ENCODE data around the gene LRP5.
"Not testable (repeated sequence)": the region's sequence is repeated elsewhere in the genome, so short reads cannot be mapped to it uniquely, and the experiment has no call there.

The LRP5 gene

DNA sequence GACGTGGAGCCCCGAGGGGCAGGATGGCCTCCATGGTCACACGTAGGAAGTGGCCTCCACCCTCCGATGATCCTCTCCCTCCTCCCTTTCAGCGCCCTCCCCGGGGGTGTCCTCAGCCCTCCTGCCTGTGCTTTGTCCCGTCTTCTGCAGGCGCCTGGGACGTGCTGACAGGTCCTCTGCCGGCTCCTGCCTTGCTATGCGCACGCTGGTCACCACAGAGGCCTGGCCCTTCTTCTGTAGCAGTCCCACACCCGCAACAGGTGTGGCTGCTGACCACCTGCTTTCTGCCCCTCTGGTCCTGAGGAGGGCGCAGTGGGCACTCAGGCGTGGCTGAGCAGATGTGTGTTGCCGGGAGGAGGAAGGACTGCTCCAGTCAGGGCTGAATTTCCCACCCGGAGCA, 120.5 kb downstream of the LRP5 start:
- Histone ChIP-seq H3K4me2 (ENCODE audit: low read depth, low read length, poor library complexity, severe bottlenecking) (no peak overlapping the region), H3F3A (ENCODE audit: insufficient read depth) (no peaks in the 10 kb centered on the region), H3K4me3 (ENCODE audit: insufficient read depth, low read length, poor library complexity, severe bottlenecking) (no peak overlapping the region), H4K20me1 (ENCODE audit: low read depth, low read length) (no peaks in the 10 kb centered on the region), H3K9ac (ENCODE audit: low read length) (no peak overlapping the region), H3K27me3 (ENCODE audit: low read length) (no peaks in the 10 kb centered on the region), H3K79me2 (ENCODE audit: insufficient read depth, low read length) (no peaks in the 10 kb centered on the region), H3K27ac (ENCODE audit: low read depth, low read length) (no peak overlapping the region), H3K9me2 (replicated peaks; ENCODE audit: insufficient read depth, low read length) (no peaks in the 10 kb centered on the region), H3K9me3 (ENCODE audit: insufficient read depth, low read length) (peaks cover 7% of the 10 kb centered on the region; the same call in 1 of the 2 replicates), H2AFZ (ENCODE audit: low read depth, low read length, severe bottlenecking) (no peak overlapping the region), H3K36me3 (ENCODE audit: low read length) (no peaks in the 10 kb centered on the region)
- TF ChIP-seq, protein P1, sequence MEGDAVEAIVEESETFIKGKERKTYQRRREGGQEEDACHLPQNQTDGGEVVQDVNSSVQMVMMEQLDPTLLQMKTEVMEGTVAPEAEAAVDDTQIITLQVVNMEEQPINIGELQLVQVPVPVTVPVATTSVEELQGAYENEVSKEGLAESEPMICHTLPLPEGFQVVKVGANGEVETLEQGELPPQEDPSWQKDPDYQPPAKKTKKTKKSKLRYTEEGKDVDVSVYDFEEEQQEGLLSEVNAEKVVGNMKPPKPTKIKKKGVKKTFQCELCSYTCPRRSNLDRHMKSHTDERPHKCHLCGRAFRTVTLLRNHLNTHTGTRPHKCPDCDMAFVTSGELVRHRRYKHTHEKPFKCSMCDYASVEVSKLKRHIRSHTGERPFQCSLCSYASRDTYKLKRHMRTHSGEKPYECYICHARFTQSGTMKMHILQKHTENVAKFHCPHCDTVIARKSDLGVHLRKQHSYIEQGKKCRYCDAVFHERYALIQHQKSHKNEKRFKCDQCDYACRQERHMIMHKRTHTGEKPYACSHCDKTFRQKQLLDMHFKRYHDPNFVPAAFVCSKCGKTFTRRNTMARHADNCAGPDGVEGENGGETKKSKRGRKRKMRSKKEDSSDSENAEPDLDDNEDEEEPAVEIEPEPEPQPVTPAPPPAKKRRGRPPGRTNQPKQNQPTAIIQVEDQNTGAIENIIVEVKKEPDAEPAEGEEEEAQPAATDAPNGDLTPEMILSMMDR (IDR thresholded peaks at IDR 0.05; ENCODE audit: insufficient read depth, low read length, poor library complexity, severe bottlenecking), result no peak
- no peak for TF ChIP-seq EZH2phosphoT487 (conservative IDR thresholded peaks at IDR 0.05; ENCODE audit: low read length)

DNA sequence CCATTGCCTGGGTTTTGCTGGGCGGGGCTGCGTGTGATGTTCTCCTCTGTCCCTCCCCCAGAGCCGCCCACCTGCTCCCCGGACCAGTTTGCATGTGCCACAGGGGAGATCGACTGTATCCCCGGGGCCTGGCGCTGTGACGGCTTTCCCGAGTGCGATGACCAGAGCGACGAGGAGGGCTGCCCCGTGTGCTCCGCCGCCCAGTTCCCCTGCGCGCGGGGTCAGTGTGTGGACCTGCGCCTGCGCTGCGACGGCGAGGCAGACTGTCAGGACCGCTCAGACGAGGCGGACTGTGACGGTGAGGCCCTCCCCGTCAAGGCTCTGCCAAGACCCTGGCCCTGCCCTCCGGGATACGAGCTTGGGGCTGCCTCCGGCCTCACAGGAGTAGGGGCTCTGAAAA, 121.2 kb downstream of the LRP5 start:
- H3F3A ChIP-seq (ENCODE audit: insufficient read depth), result no peaks in the 10 kb centered on the region
- no peak overlapping the region for H2AFZ ChIP-seq (ENCODE audit: low read depth, low read length, severe bottlenecking)
- H3K4me2 ChIP-seq (ENCODE audit: low read depth, low read length, poor library complexity, severe bottlenecking), result no peak overlapping the region
- H4K20me1 ChIP-seq (ENCODE audit: low read depth, low read length), result no peaks in the 10 kb centered on the region
- no peaks in the 10 kb centered on the region for H3K9me2 ChIP-seq (replicated peaks; ENCODE audit: insufficient read depth, low read length)
- no peak overlapping the region for H3K9ac ChIP-seq (ENCODE audit: low read length)
- H3K4me3 ChIP-seq (ENCODE audit: insufficient read depth, low read length, poor library complexity, severe bottlenecking), result no peak overlapping the region
- H3K9me3 ChIP-seq (ENCODE audit: insufficient read depth, low read length), result peaks cover 7% of the 10 kb centered on the region; the same call in 1 of the 2 replicates
- H3K27ac ChIP-seq (ENCODE audit: low read depth, low read length), result no peak overlapping the region
- no peaks in the 10 kb centered on the region for H3K27me3 ChIP-seq (ENCODE audit: low read length)
- no peak for TF ChIP-seq EZH2phosphoT487 (conservative IDR thresholded peaks at IDR 0.05; ENCODE audit: low read length)
- TF ChIP-seq, protein P1 (IDR thresholded peaks at IDR 0.05; ENCODE audit: insufficient read depth, low read length, poor library complexity, severe bottlenecking), result no peak
- no peaks in the 10 kb centered on the region for H3K79me2 ChIP-seq (ENCODE audit: insufficient read depth, low read length)
- H3K36me3 ChIP-seq (ENCODE audit: low read length), result no peaks in the 10 kb centered on the region

DNA sequence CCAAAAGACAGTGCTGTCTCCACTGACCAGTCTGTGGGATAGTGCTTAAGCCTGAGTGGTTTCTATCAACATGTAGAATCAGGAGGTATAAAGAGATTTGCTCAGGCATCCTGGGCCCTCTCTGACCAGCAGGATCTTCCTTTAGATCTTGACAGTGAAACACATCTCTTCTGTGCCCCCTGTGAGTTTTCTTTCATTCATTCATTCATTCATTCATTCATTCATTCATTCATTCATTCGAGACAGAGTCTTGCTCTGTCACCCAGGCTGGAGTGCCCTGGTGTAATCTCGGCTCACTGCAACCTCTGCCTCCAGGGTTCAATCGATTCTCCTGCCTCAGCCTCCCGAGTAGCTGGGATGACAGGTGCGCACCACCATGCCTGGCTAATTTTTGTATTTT, 121.8 kb downstream of the LRP5 start:
- H3F3A ChIP-seq (ENCODE audit: insufficient read depth); H4K20me1 ChIP-seq (ENCODE audit: low read depth, low read length); H3K9me3 ChIP-seq (ENCODE audit: insufficient read depth, low read length); H3K27ac ChIP-seq (ENCODE audit: low read depth, low read length); H3K79me2 ChIP-seq (ENCODE audit: insufficient read depth, low read length); H3K27me3 ChIP-seq (ENCODE audit: low read length); H2AFZ ChIP-seq (ENCODE audit: low read depth, low read length, severe bottlenecking); H3K4me2 ChIP-seq (ENCODE audit: low read depth, low read length, poor library complexity, severe bottlenecking); H3K4me3 ChIP-seq (ENCODE audit: insufficient read depth, low read length, poor library complexity, severe bottlenecking); H3K9me2 ChIP-seq (replicated peaks; ENCODE audit: insufficient read depth, low read length); H3K36me3 ChIP-seq (ENCODE audit: low read length); H3K9ac ChIP-seq (ENCODE audit: low read length): not testable (repeated sequence)

DNA sequence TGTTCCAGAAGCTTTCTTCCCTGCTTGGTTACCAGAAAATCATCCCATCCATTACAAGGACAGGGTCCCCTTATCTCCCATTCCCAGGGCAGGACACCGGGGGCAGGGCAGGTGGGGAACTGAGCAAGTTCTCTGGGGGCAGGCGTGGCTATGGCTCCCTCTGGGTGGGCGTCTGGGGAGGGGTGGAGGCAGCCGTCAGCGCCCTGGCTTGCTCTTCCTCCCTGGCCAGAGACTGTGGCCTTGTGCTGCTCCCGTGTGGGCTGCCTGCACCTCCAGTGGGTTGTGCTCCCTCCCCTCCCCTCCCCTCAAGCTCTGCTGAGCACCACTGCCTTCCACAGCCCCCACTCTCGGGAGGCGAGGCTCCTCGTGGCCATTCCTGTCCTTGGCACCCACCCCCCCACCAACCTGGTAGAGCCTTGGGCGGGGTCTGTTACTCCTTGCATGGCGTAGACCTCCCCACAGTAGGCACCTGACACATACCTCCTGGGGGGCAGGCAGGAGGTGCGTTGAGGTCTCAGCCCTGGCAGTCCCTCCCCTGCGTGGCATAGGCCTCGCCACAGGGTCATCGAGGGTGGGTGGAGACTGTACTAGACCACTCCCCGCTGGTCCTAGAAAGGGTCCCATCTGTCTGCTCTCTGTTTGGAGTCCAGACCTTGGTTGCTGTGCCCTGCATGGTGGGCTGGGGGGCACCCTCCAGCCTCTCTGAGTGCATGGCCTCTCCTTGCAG, 123.9 kb downstream of the LRP5 start:
- TF ChIP-seq, protein P1 (IDR thresholded peaks at IDR 0.05; ENCODE audit: insufficient read depth, low read length, poor library complexity, severe bottlenecking), result no peak
- TF ChIP-seq EZH2phosphoT487 (conservative IDR thresholded peaks at IDR 0.05; ENCODE audit: low read length), result no peak
- Histone ChIP-seq H3K79me2 (ENCODE audit: insufficient read depth, low read length) (no peaks in the 10 kb centered on the region), H3K9me2 (replicated peaks; ENCODE audit: insufficient read depth, low read length) (no peaks in the 10 kb centered on the region), H2AFZ (ENCODE audit: low read depth, low read length, severe bottlenecking) (no peak overlapping the region), H3K9me3 (ENCODE audit: insufficient read depth, low read length) (no peaks in the 10 kb centered on the region), H3K36me3 (ENCODE audit: low read length) (no peaks in the 10 kb centered on the region), H3K9ac (ENCODE audit: low read length) (no peak overlapping the region), H3K4me3 (ENCODE audit: insufficient read depth, low read length, poor library complexity, severe bottlenecking) (no peak overlapping the region), H3K27me3 (ENCODE audit: low read length) (no peaks in the 10 kb centered on the region), H4K20me1 (ENCODE audit: low read depth, low read length) (no peaks in the 10 kb centered on the region), H3F3A (ENCODE audit: insufficient read depth) (no peaks in the 10 kb centered on the region), H3K27ac (ENCODE audit: low read depth, low read length) (no peak overlapping the region), H3K4me2 (ENCODE audit: low read depth, low read length, poor library complexity, severe bottlenecking) (no peak overlapping the region)
